Measurements from ENCODE around the gene ECHDC3. TPM values are rescaled to one million over a fixed set of nuclear protein-coding genes. Genes with fewer than 3 reads are reported as not detected.

Gene ECHDC3
- total and polyA plus RNA-seq, 2 of the 13 experiments (the other 11 are each of a cell fraction or from before 2014, with no cell fraction given) = not detected

DNA sequence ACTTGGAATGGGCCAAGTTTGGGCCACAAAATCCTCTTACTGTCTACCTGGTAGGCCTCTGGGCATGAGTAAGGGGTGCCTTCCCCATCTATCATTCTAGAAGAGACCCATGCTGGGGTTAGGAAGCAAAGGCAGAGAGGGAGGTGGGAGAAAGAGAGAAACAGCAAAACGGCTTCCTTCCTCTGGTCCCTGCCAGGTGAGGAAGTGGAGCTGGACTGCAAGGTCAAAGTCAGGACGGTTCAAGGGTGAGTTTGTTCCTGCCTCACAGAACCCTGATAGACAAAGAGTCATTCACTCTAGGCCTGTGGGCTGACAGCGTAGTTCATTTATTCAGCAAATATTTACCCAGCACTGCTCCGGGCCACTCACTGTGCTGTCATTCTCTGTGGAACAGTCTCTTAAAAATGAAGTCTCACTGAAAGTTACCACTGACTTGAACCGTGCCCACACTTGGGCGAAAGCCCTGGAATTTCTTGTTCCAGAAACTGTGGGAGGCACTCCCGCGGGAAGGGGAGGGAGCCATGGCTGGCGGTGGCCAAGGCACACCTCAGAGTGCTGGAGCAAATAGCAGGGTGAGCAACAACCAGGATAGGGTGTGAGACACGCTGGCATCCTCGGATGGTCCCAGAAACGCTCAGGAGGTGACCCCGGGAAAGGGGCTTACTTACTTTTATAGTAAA is 26.2 kb upstream of the ECHDC3 start (continued):
- no peak for TF ChIP-seq NFYC (CRISPR knock-in tag; IDR thresholded peaks at IDR 0.05)
- TF ChIP-seq ZNF776 (CRISPR knock-in tag; IDR thresholded peaks at IDR 0.05) = no peak
- no peak for TF ChIP-seq ZMYM2 (CRISPR knock-in tag; IDR thresholded peaks at IDR 0.05)
- TF ChIP-seq EED (CRISPR knock-in tag; IDR thresholded peaks at IDR 0.05) = no peak
- no peak for TF ChIP-seq ZNF251 (CRISPR knock-in tag; IDR thresholded peaks at IDR 0.05)
- peak; percentile 48 to 96; a peak in 3 of 4 replicates for TF ChIP-seq EP300 (IDR thresholded peaks at IDR 0.05; ENCODE audit: low read depth in 2 of 2, low read length in 2 of 2)
- peak; percentile 90; the same call in 1 of the 2 replicates for TF ChIP-seq EP300 (CRISPR knock-in tag; IDR thresholded peaks at IDR 0.05; ENCODE audit: borderline replicate concordance)
- TF ChIP-seq SALL1 (CRISPR knock-in tag; IDR thresholded peaks at IDR 0.05) = peak; percentile 98
- peak; percentile 87 for TF ChIP-seq NR2F6 (IDR thresholded peaks at IDR 0.05)
- peak; percentile 96 for TF ChIP-seq NR2F6 (CRISPR knock-in tag; IDR thresholded peaks at IDR 0.05)
- TF ChIP-seq, protein P1, sequence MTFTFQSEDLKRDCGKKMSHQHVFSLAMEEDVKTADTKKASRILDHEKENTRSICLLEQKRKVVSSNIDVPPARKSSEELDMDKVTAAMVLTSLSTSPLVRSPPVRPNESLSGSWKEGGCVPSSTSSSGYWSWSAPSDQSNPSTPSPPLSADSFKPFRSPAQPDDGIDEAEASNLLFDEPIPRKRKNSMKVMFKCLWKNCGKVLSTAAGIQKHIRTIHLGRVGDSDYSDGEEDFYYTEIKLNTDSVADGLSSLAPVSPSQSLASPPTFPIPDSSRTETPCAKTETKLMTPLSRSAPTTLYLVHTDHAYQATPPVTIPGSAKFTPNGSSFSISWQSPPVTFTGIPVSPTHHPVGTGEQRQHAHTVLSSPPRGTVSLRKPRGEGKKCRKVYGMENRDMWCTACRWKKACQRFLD (CRISPR knock-in tag; IDR thresholded peaks at IDR 0.05; ENCODE audit: borderline replicate concordance) = no peak
- no peak for TF ChIP-seq SRF (IDR thresholded peaks at IDR 0.05; ENCODE audit: low read depth, low read length)
- no peak; the same call in 1 of the 2 replicates for TF ChIP-seq ZNF460 (CRISPR knock-in tag; IDR thresholded peaks at IDR 0.05; ENCODE audit: borderline replicate concordance)
- TF ChIP-seq ZNF17 (CRISPR knock-in tag; IDR thresholded peaks at IDR 0.05) = no peak
- TF ChIP-seq ZNF337 (CRISPR knock-in tag; IDR thresholded peaks at IDR 0.05; ENCODE audit: borderline replicate concordance, low read depth) = no peak
- no peak for TF ChIP-seq NCOA5 (CRISPR knock-in tag; IDR thresholded peaks at IDR 0.05)
- TF ChIP-seq, protein P2, sequence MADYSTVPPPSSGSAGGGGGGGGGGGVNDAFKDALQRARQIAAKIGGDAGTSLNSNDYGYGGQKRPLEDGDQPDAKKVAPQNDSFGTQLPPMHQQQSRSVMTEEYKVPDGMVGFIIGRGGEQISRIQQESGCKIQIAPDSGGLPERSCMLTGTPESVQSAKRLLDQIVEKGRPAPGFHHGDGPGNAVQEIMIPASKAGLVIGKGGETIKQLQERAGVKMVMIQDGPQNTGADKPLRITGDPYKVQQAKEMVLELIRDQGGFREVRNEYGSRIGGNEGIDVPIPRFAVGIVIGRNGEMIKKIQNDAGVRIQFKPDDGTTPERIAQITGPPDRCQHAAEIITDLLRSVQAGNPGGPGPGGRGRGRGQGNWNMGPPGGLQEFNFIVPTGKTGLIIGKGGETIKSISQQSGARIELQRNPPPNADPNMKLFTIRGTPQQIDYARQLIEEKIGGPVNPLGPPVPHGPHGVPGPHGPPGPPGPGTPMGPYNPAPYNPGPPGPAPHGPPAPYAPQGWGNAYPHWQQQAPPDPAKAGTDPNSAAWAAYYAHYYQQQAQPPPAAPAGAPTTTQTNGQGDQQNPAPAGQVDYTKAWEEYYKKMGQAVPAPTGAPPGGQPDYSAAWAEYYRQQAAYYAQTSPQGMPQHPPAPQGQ (CRISPR knock-in tag; IDR thresholded peaks at IDR 0.05; ENCODE audit: borderline replicate concordance) = no peak
- TF ChIP-seq ZNF567 (CRISPR knock-in tag; IDR thresholded peaks at IDR 0.05; ENCODE audit: borderline replicate concordance) = no peak
- TF ChIP-seq, protein P3, sequence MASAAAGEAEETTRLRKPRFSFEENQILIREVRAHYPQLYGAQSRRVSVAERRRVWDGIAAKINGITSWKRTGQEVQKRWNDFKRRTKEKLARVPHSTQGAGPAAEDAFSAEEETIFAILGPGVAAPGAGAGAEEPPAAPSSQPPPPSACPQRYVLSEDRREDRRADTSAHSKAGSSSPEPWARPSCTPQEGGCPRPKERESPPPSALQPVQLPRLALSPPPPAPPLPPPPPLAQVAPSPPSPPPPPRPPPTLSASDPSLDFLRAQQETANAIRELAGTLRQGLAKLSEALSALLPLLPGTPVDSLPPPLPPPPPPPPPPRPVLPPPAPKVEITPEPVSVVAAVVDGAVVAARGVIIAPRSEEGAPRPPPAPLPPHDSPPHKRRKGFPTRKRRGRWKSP (CRISPR knock-in tag; IDR thresholded peaks at IDR 0.05) = peak; percentile 58; the same call in 1 of the 2 replicates
- TF ChIP-seq ZNF225 (CRISPR knock-in tag; IDR thresholded peaks at IDR 0.05) = no peak; the same call in 1 of the 2 replicates
- TF ChIP-seq PAF1 (CRISPR knock-in tag; IDR thresholded peaks at IDR 0.05) = no peak
- TF ChIP-seq ZFP62 (CRISPR knock-in tag; IDR thresholded peaks at IDR 0.05) = no peak
- no peak for TF ChIP-seq ZSCAN9 (CRISPR knock-in tag; IDR thresholded peaks at IDR 0.05; ENCODE audit: borderline replicate concordance)
- TF ChIP-seq MTF1 (CRISPR knock-in tag; IDR thresholded peaks at IDR 0.05) = no peak
- TF ChIP-seq PLRG1 (conservative IDR thresholded peaks at IDR 0.05) = no peak
- TF ChIP-seq NBN (conservative IDR thresholded peaks at IDR 0.05) = no peak
- TF ChIP-seq, protein P4, sequence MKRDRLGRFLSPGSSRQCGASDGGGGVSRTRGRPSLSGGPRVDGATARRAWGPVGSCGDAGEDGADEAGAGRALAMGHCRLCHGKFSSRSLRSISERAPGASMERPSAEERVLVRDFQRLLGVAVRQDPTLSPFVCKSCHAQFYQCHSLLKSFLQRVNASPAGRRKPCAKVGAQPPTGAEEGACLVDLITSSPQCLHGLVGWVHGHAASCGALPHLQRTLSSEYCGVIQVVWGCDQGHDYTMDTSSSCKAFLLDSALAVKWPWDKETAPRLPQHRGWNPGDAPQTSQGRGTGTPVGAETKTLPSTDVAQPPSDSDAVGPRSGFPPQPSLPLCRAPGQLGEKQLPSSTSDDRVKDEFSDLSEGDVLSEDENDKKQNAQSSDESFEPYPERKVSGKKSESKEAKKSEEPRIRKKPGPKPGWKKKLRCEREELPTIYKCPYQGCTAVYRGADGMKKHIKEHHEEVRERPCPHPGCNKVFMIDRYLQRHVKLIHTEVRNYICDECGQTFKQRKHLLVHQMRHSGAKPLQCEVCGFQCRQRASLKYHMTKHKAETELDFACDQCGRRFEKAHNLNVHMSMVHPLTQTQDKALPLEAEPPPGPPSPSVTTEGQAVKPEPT (CRISPR knock-in tag; IDR thresholded peaks at IDR 0.05; ENCODE audit: low read depth) = no peak
- TF ChIP-seq RFX1 (IDR thresholded peaks at IDR 0.05) = no peak

All from HepG2 (cell line).